Peyer's patch (tissue), 4 donors: ENCODE data around the gene WDR86. TPM values are rescaled to one million over a fixed set of nuclear protein-coding genes. Genes with fewer than 3 reads are reported as not detected.
A peak's percentile ranks its signal among the peaks of the same experiment; 100 is the strongest.

Experiments used
- DNase-seq, 3 donors: peaks; one replicate each; pipeline ENCODE4 v3.0.0-alpha.2; 2017 to 2019
- H3K27ac ChIP-seq, 4 donors: fragments of 200-600 bp; sonication (generic); one replicate each; pipeline ENCODE4 v1.5.1; 2016 to 2019
- H3K27me3 ChIP-seq, 2 donors: fragments of 200-600 bp; sonication (generic); one replicate each; pipeline ENCODE4 v1.5.1; 2019
- H3K36me3 ChIP-seq, 3 donors: fragments of 200-600 bp; sonication (generic); one replicate each; pipeline ENCODE4 v1.5.1; 2016 to 2019
- H3K4me1 ChIP-seq, 4 donors: fragments of 200-600 bp; sonication (generic); one replicate each; pipeline ENCODE4 v1.5.1; 2016 to 2019
- H3K4me3 ChIP-seq, 4 donors: fragments of 200-600 bp; sonication (generic); 1 replicate in 3 of 4; 2 replicates in 1 of 4; pipeline ENCODE4 v1.5.1; 2016 to 2019; ENCODE audit warnings: mild to moderate bottlenecking in 1 of 4
- H3K9me3 ChIP-seq, 4 donors: fragments of 200-600 bp; sonication (generic); one replicate each; pipeline ENCODE4 v1.5.1; 2016 to 2019; ENCODE audit warnings: mild to moderate bottlenecking in 1 of 4
- POLR2A ChIP-seq, 2 donors: fragments of 450-650 bp; IDR thresholded peaks; one replicate each; pipeline ENCODE4 v1.5.1; 2017; ENCODE audit warnings: antibody characterized with exemption in 2 of 2, mild to moderate bottlenecking in 2 of 2, moderate library complexity in 2 of 2
- total RNA-seq, 4 donors: library from RNA; depleted of rRNA; stranded (reverse); fragments of >200 nt; gene quantifications; one replicate each; pipeline ENCODE4 v1.1.0, GENCODE V29; 2016
- TF ChIP-seq, protein P1 (sequence below), 6 experiments: fragments of 450-650 bp in 4 of 6; fragments of 200-600 bp in 2 of 6; sonication (generic) in 1 of 6; IDR thresholded peaks; one replicate each; pipeline ENCODE4 v1.5.1; 2017 to 2019; ENCODE audit warnings: antibody characterized with exemption in 6 of 6, mild to moderate bottlenecking in 3 of 6, moderate library complexity in 1 of 6

WDR86 gene
- total RNA-seq, 4 donors from 2014 or later = 5.9 to 13.2 (median 6.6) TPM; not detected in 1

DNA sequence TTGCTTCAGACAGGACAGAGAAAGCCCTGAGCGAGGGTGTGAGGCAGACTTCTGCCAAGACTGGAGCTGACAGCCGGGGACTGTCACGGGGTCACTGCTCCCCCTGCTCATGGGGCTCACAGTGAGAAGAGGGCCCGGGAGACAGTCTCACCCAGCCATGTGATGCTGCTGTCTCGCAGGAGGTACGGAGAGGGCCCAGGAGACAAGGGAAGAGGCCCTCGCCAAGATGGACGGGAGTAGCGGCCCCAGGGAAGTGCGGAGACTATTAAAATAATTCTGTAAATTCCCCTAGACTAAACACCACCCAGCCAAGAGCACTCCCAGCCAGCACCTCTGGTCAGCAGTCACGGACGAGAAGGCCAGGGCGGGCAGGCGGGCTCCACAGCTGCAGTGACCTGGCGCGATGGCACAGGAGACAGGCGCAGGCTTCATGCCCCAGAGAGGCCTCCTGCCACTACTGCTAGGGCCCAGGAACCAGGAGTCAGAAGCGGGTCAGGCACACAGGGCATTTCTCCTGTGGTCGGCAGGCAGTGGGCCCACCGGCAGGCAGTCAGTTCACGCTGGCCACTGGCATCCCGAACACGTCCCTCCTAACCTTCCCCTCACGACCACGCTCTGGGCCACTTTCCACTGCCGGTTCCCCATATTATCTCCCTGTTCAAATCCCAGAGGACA, 24.1 kb downstream of the WDR86 start:
- DNase-seq = peak in 1 of 3 donors; percentile 30
- Histone ChIP-seq H3K4me3 (no peak overlapping the region), H3K9me3 (no peaks in the 10 kb centered on the region), H3K27ac (no peak overlapping the region), H3K36me3 (no peaks in the 10 kb centered on the region), H3K4me1 (peaks cover 0 to 16% (median 11%) of the 10 kb centered on the region in 4 donors), H3K27me3 (peaks cover 0 to 9% of the 10 kb centered on the region in 2 donors)
- TF ChIP-seq POLR2A (IDR thresholded peaks at IDR 0.05) = no peak
- TF ChIP-seq, protein P1, sequence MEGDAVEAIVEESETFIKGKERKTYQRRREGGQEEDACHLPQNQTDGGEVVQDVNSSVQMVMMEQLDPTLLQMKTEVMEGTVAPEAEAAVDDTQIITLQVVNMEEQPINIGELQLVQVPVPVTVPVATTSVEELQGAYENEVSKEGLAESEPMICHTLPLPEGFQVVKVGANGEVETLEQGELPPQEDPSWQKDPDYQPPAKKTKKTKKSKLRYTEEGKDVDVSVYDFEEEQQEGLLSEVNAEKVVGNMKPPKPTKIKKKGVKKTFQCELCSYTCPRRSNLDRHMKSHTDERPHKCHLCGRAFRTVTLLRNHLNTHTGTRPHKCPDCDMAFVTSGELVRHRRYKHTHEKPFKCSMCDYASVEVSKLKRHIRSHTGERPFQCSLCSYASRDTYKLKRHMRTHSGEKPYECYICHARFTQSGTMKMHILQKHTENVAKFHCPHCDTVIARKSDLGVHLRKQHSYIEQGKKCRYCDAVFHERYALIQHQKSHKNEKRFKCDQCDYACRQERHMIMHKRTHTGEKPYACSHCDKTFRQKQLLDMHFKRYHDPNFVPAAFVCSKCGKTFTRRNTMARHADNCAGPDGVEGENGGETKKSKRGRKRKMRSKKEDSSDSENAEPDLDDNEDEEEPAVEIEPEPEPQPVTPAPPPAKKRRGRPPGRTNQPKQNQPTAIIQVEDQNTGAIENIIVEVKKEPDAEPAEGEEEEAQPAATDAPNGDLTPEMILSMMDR (IDR thresholded peaks at IDR 0.05) = no peak

DNA sequence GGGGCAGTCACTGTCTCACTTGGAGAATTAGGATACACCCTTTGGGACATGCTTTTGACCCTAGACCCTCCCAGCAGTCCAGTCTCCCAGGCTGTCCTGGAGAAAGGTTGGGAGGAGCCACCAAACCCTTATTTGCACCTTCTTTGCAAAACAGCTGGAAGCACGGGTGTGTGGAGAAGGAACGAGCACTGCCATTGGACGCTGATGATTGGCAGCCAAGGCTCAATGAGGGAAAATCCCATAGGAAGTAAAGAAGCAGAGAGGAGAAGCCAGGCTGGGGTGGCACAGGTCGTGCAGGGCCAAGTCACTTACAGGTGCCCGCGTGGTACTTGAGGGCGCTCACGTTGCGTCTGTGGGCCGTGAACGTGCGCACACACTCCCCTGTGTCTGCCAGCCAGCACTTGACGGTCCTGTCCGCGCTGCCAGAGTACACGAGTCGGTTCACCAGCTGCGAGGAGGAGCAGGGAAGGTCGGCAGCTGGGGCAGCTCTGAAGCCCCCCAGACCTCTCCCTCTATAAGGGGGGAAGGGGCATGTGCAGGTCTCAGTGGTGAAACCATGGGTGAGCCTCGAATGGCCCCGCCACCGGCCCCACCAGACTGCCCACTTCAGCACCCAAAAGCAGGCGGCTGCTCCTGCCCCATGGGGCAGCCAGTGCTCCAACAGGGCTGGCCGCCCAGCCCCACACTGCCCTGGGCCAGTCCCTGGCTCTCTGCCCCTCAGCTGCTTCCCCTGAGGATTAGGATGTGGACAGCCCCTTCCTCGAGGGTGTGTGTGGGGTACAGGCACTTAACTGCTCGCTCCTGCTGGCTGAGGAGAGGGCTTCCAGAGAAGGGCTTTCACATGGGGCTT, 24.8 kb downstream of the WDR86 start:
- H3K27ac ChIP-seq = no peak overlapping the region
- H3K27me3 ChIP-seq = peaks cover 0 to 9% of the 10 kb centered on the region in 2 donors
- no peak overlapping the region for H3K4me3 ChIP-seq
- DNase-seq = peak in 1 of 3 donors; percentile 34
- peaks cover 0 to 21% (median 12%) of the 10 kb centered on the region in 4 donors for H3K4me1 ChIP-seq
- H3K36me3 ChIP-seq = no peaks in the 10 kb centered on the region
- no peaks in the 10 kb centered on the region for H3K9me3 ChIP-seq
- no peak for TF ChIP-seq POLR2A (IDR thresholded peaks at IDR 0.05)
- TF ChIP-seq, protein P1 (IDR thresholded peaks at IDR 0.05) = no peak

DNA sequence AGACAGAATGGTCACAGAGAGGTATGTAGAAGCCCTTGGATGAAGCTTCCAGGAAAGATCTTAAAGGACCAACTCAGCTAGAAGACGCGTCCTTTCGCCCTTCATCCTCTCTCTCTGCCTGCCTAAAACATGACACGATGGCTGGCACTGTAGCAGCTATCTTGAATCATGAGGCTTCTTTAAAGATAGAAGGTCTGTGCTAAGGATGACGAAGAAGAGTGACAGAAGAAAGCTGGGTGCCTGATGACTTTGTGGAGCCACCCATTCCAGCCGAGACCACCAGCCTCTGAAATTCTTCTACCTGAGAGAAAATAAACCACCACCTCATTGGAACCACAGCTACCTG, 25.5 kb downstream of the WDR86 start:
- H3K4me1 ChIP-seq = peaks cover 0 to 21% (median 12%) of the 10 kb centered on the region in 4 donors
- no peak for DNase-seq
- TF ChIP-seq, protein P1 (IDR thresholded peaks at IDR 0.05) = no peak
- no peak for TF ChIP-seq POLR2A (IDR thresholded peaks at IDR 0.05)
- H3K9me3 ChIP-seq = no peaks in the 10 kb centered on the region
- H3K36me3 ChIP-seq = no peaks in the 10 kb centered on the region
- H3K27ac ChIP-seq = no peak overlapping the region
- H3K27me3 ChIP-seq = peaks cover 0 to 9% of the 10 kb centered on the region in 2 donors
- H3K4me3 ChIP-seq = no peak overlapping the region

DNA sequence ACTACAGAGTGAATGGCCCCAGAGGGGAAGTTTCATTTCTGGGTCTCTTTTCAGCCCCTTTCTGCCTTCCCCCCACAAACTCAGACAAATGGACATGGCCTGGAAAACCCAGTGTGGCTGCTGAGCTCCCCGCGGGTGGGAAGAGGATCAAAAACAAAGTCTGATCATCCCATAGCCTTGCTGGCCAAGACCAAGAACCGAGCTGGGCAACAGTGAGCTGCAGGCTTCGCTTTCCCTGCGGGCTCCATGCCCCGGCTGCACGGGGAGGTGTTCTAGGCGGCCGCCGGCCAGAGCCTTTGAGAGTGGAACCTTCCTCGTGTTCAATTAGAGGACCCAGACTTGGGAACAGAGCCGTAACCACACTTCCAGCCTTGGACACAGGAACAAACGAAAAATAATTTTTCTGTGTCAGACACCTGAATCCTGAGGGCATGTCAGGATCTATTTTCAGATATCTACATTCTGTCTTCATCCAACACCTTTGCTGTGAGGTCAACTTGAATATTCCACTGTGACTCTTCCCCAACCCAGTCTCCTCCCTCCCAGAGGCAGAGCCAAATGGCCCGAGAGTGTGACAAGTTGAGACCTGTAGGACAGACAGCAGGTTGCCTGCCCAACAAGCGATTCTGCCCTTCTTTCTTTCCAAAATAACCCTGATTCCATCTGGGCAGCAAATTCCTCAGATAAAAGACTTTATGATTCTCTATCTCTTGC, 26.0 kb downstream of the WDR86 start:
- H3K4me1 ChIP-seq = peaks cover 0 to 21% (median 12%) of the 10 kb centered on the region in 4 donors
- no peak for DNase-seq

More for the DNA sequence above, 26.0 kb downstream of the WDR86 start:
- no peak overlapping the region for H3K27ac ChIP-seq
- H3K27me3 ChIP-seq = peaks cover 0 to 9% of the 10 kb centered on the region in 2 donors
- TF ChIP-seq POLR2A (IDR thresholded peaks at IDR 0.05) = no peak
- TF ChIP-seq, protein P1 (IDR thresholded peaks at IDR 0.05) = no peak
- H3K9me3 ChIP-seq = no peaks in the 10 kb centered on the region
- no peaks in the 10 kb centered on the region for H3K36me3 ChIP-seq
- H3K4me3 ChIP-seq = no peak overlapping the region
